Omental fat pad (tissue), 4 donors: Measurements from ENCODE around the gene GCFC2. TPM values are rescaled to one million over a fixed set of nuclear protein-coding genes. Genes with fewer than 3 reads are reported as not detected.

Experiments
- ATAC-seq: fragments of 150-250 bp; one replicate; pipeline ENCODE4 v1.9.1; 2016; ENCODE audit warnings: mild to moderate bottlenecking, moderate library complexity; ENCODE audit not compliant: low FRiP score
- DNase-seq: peaks from one replicate; pipeline ENCODE4 v3.0.0-alpha.2; 2019; ENCODE audit warnings: low spot score
- CTCF ChIP-seq, 3 donors: fragments of 450-650 bp; IDR thresholded peaks; one replicate each; pipeline ENCODE4 v1.5.1; 2016 to 2017; ENCODE audit warnings: antibody characterized with exemption in 3 of 3, mild to moderate bottlenecking in 3 of 3, moderate library complexity in 2 of 3
- total RNA-seq, 4 donors: library from RNA; depleted of rRNA; stranded (reverse); fragments of >200 nt; gene quantifications; one replicate each; pipeline ENCODE4 v1.1.0, GENCODE V29; 2016

GCFC2 gene
- total RNA-seq: 10 to 100 TPM; 17.1 to 30.4 (median 28.5) TPM

GRCh38 chr2:75710577-75711253 is at the start of gene GCFC2:
Gene GCFC2 (minus strand): TSS chr2:75710915. CDS start chr2:75710855, 60 bp downstream.
- DNase-seq (peak; percentile 65), ATAC-seq (peak; percentile 100)

DNA sequence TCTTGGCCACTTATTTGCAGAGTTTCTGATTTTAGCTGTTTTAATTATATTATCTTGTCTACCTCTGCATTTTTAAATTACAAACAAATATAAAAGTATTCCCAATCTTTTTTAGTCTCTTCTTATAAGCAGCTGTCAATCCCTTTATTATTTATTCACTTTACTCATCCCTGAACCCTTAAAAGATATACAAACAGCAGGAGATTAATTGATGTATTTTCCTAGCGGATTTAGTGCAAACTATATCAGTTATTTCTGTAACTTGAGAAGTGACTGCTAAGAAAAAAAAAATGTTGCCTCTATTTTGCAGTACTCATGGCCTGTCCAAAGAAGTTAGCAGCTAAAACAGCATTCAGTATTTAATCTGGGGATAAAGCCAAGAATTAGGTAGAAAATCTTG is 42.1 kb upstream of the GCFC2 start:
- ATAC-seq: no peak

More at GRCh38 chr2:75710577-75711253, at the start of gene GCFC2:
- peak in 1 of 3 donors; percentile 13 for TF ChIP-seq CTCF (IDR thresholded peaks at IDR 0.05)

GRCh38 chr2:75751824-75752468 is 41.2 kb upstream of the GCFC2 start:
- DNase-seq (no peak), ATAC-seq (no peak)
- no peak for TF ChIP-seq CTCF (IDR thresholded peaks at IDR 0.05)

More for the DNA sequence above, 42.1 kb upstream of the GCFC2 start:
- TF ChIP-seq CTCF (IDR thresholded peaks at IDR 0.05): no peak
- DNase-seq: no peak

DNA sequence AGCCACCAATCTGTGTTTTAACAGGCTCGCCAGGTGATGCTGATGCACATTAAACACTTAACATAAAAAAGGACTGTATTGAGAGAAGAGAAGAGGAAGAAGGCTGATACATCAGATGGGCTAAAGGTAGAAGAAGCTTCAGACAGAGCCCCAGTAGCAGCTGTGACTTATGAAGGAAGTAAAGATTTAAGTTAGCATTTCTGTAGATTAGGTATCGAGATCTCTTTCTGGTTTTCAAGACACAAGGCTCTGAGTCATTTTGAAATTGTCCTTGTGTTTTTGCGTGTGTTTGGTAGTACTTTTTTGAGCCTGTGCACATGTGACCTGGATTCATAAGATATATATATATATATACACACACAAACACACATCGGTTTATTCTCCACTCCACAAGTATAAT is 40.6 kb upstream of the GCFC2 start:
- DNase-seq (no peak), ATAC-seq (no peak)
- no peak for TF ChIP-seq CTCF (IDR thresholded peaks at IDR 0.05)

DNA sequence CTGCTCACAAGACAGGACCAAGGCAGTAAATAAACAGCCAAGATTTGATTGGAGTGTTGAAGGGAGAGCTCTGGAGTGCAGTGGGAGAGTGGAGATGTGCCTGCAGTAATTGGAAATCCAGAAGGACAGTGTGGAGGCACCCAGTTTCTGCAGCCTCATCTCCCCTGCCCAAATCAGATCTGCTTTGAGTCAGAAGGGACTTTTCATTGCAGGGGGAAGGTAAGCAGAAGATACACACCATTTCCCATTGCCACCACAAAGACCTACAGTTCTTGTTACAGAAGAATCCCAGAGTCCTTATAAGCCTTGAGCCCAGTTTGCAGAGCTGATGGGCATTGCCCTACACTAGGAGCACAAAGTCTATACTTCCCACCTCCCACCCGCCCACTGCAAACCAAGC is 27.2 kb upstream of the GCFC2 start:
- ATAC-seq: no peak
- TF ChIP-seq CTCF (IDR thresholded peaks at IDR 0.05): no peak

DNA sequence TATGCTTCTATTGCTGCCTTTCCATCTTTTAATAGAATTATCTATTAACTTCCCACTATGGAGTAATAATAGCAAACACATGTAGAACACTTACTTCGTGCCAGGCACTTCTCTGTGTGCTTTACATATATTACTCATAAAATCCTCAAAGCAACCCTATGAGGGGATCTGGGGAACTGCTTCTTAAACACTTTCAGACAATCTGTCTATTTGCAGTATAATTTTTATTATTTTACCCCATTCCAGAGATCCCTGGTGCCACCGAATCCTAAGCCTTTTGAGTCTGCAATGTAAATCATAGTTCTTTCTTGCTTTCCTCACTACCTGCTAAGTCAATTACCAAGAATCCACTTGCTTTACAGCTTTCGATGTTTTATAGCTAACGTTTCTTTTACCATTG is 25.6 kb upstream of the GCFC2 start:
- TF ChIP-seq CTCF (IDR thresholded peaks at IDR 0.05): no peak
- ATAC-seq (no peak), DNase-seq (no peak)

More for the DNA sequence above, 27.2 kb upstream of the GCFC2 start:
- no peak for DNase-seq

DNA sequence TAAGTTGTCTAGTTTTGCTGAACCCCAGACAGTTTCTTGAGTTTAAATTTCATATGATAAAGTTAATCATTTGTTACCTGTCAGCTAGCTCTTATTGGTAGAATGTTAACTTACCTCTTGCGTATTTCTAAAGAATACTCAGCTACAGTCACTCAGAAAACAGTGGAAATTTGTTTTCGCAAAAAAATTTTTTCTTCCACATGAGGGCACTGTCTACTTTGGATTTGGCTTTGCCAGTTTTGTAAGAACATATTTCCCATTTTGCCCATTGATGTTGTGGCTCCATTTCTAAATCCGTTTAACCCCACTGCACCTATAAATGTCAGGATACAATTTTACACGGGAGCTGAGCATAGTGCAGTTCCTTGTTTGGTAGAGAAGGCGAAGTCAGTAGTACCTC is 19.1 kb upstream of the GCFC2 start:
- no peak for TF ChIP-seq CTCF (IDR thresholded peaks at IDR 0.05)
- ATAC-seq (no peak), DNase-seq (no peak)
